Keratinocyte (primary cell): ENCODE measurements around the gene RND3.

Source experiments
- CTCF ChIP-seq, 3 experiments: IDR thresholded peaks in 1 of 3; conservative IDR thresholded peaks in 1 of 3; optimal IDR thresholded peaks in 1 of 3; 2 replicates in 2 of 3; 3 replicates in 1 of 3; pipeline versions ENCODE3 to v1.5.1; 2011; ENCODE audit warnings: low read length in 3 of 3, mild to moderate bottlenecking in 3 of 3, moderate library complexity in 2 of 3, control low read depth in 1 of 3, inconsistent platforms in 1 of 3; ENCODE audit not compliant: insufficient read depth in 2 of 3; ENCODE audit errors: extremely low read depth in 1 of 3
- EZH2 ChIP-seq: IDR thresholded peaks from one replicate; pipeline ENCODE4 v1.6.1; 2012; ENCODE audit warnings: inconsistent platforms, mild to moderate bottlenecking, low read length, moderate library complexity

DNA sequence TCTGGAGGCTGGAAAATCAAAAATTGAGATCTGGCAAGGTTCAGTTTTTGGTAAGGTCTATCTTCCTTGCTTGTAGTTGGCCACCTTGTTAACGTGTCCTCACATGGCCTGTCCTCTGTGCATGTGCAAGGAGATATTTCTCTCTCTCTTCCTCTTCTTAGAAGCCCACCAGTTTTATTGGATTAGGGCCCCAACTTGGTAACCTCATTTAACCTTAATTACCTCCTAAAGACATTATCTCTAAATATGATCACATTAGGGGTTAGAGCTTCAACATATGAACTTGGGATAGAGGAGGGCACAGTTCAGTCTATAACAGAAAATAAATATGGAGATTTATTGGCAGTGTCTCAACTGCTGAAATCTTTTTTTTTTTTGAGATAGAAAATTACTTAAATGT, 19.6 kb upstream of the RND3 start:
- TF ChIP-seq CTCF (optimal IDR thresholded peaks at IDR 0.05 in 1 of 3, IDR thresholded peaks at IDR 0.05 in 1 of 3, conservative IDR thresholded peaks at IDR 0.05 in 1 of 3; ENCODE audit: extremely low read depth in 1 of 3, insufficient read depth in 2 of 3, low read length in 3 of 3) (no peak), EZH2 (no peak)
